Testis (tissue), 2 donors: Measurements from ENCODE around the gene RALGPS1.

ENCODE experiments used
- CTCF ChIP-seq, 3 experiments: fragments of 450-650 bp in 2 of 3; fragments of 200-600 bp in 1 of 3; sonication (generic) in 1 of 3; IDR thresholded peaks; one replicate each; pipeline ENCODE4 v1.5.1; 2016 to 2019; ENCODE audit warnings: antibody characterized with exemption in 3 of 3, mild to moderate bottlenecking in 2 of 3, moderate library complexity in 1 of 3
- POLR2A ChIP-seq: fragments of 450-650 bp; IDR thresholded peaks from one replicate; pipeline ENCODE4 v1.6.1; 2017; ENCODE audit warnings: antibody characterized with exemption, mild to moderate bottlenecking, moderate library complexity

DNA sequence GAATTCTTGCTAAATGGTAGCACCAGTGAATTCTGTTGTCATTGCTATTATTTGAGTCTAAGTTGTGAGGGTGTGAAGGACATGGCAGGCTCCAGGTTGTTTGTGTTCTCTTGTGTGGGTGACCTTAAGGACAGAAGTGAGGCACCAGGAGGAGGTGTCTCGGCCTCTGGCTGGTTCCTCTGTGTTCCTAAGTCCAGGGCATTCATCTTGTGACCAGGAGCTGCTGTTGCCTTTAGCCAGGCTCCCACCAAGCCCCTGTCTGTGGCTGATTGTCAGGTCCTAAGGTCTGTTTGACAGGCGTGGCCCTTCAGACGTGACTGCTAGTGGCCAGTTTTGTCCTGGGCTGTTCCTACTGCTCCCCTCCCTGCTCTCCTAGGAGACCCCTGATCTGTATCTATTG is 118.5 kb downstream of the RALGPS1 start:
- TF ChIP-seq CTCF (IDR thresholded peaks at IDR 0.05) (no peak), POLR2A (no peak)
